ENCODE data around the gene VTI1A. TPM values are rescaled to one million over a fixed set of nuclear protein-coding genes. Genes with fewer than 3 reads are reported as not detected.
"Not testable (repeated sequence)": the region's sequence is repeated elsewhere in the genome, so short reads cannot be mapped to it uniquely, and the experiment has no call there.

The VTI1A gene
- total RNA-seq, 1 donor from 2014 or later, result 33.3 TPM

GRCh38 chr10:112588225-112588990, 141.4 kb downstream of the VTI1A start:
- Mint-ChIP-seq H3K9me3 (ENCODE audit: unreplicated experiment) (no peaks in the 10 kb centered on the region), H3K4me1 (ENCODE audit: low read depth, unreplicated experiment) (peaks cover 60% of the 10 kb centered on the region), H3K27me3 (ENCODE audit: low read depth, unreplicated experiment) (no peaks in the 10 kb centered on the region), H3K27ac (ENCODE audit: unreplicated experiment) (no peak overlapping the region), H3K4me3 (ENCODE audit: unreplicated experiment) (no peak overlapping the region), H3K36me3 (ENCODE audit: low read depth, unreplicated experiment) (peaks cover 4% of the 10 kb centered on the region)
- Histone ChIP-seq H3K9me3 (ENCODE audit: insufficient read depth, low read depth, low read length) (no peaks in the 10 kb centered on the region), H3K27me3 (ENCODE audit: insufficient read depth, low read length) (no peaks in the 10 kb centered on the region), H3K4me3 (ENCODE audit: insufficient read depth, low read depth, low read length) (no peak overlapping the region), H3K4me2 (ENCODE audit: low read length) (no peak overlapping the region), H3K4me1 (ENCODE audit: insufficient read depth, low read length) (peaks cover 19% of the 10 kb centered on the region), H4K20me1 (ENCODE audit: insufficient read depth, low read length) (no peaks in the 10 kb centered on the region), H3K79me2 (ENCODE audit: insufficient read depth, low read length) (no peaks in the 10 kb centered on the region), H3K27ac (ENCODE audit: low read depth, low read length) (no peak overlapping the region), H3K9ac (ENCODE audit: low read length) (no peak overlapping the region), H3K36me3 (ENCODE audit: insufficient read depth, low read length) (no peaks in the 10 kb centered on the region), H2AFZ (ENCODE audit: low read depth, low read length) (no peak overlapping the region)
- FAIRE-seq (no peak), DNase-seq (ENCODE audit: low read depth) (peak; percentile 18)
- TF ChIP-seq EZH2 (IDR thresholded peaks at IDR 0.05; ENCODE audit: insufficient read depth, low read length), result no peak

DNA sequence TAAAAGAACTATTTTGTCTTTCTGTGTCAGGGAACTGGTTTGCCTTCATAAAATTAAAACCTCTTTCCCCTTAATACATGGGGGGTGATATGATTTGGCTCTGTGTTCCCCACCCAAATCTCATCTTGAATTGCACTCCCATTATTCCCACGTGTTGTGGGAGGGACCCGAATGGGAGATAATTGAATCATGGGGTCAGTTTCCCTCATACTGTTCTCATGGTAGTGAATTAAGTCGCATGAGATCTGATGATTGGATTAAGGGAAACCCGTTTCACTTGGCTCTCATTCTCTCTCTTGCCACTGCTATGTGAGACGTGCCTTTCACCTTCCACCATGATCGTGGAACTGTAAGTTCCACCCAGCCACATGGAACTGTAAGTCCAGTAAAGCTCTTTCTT, 142.1 kb downstream of the VTI1A start:
- Histone ChIP-seq H3K79me2 (ENCODE audit: insufficient read depth, low read length) (no peaks in the 10 kb centered on the region), H3K4me3 (ENCODE audit: insufficient read depth, low read depth, low read length) (no peak overlapping the region), H4K20me1 (ENCODE audit: insufficient read depth, low read length) (no peaks in the 10 kb centered on the region), H3K4me2 (ENCODE audit: low read length) (no peak overlapping the region), H2AFZ (ENCODE audit: low read depth, low read length) (no peak overlapping the region), H3K9ac (ENCODE audit: low read length) (no peak overlapping the region), H3K27ac (ENCODE audit: low read depth, low read length) (no peak overlapping the region), H3K36me3 (ENCODE audit: insufficient read depth, low read length) (no peaks in the 10 kb centered on the region), H3K9me3 (ENCODE audit: insufficient read depth, low read depth, low read length) (no peaks in the 10 kb centered on the region), H3K27me3 (ENCODE audit: insufficient read depth, low read length) (no peaks in the 10 kb centered on the region), H3K4me1 (ENCODE audit: insufficient read depth, low read length) (peaks cover 19% of the 10 kb centered on the region)
- TF ChIP-seq EZH2 (IDR thresholded peaks at IDR 0.05; ENCODE audit: insufficient read depth, low read length), result no peak
- TF ChIP-seq, protein P1, sequence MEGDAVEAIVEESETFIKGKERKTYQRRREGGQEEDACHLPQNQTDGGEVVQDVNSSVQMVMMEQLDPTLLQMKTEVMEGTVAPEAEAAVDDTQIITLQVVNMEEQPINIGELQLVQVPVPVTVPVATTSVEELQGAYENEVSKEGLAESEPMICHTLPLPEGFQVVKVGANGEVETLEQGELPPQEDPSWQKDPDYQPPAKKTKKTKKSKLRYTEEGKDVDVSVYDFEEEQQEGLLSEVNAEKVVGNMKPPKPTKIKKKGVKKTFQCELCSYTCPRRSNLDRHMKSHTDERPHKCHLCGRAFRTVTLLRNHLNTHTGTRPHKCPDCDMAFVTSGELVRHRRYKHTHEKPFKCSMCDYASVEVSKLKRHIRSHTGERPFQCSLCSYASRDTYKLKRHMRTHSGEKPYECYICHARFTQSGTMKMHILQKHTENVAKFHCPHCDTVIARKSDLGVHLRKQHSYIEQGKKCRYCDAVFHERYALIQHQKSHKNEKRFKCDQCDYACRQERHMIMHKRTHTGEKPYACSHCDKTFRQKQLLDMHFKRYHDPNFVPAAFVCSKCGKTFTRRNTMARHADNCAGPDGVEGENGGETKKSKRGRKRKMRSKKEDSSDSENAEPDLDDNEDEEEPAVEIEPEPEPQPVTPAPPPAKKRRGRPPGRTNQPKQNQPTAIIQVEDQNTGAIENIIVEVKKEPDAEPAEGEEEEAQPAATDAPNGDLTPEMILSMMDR (IDR thresholded peaks at IDR 0.05; ENCODE audit: insufficient read depth, low read depth, low read length), result no peak
- no peak overlapping the region for H3K27ac Mint-ChIP-seq (ENCODE audit: unreplicated experiment)
- no peak for FAIRE-seq
- peaks cover 54% of the 10 kb centered on the region for H3K4me1 Mint-ChIP-seq (ENCODE audit: low read depth, unreplicated experiment)
- no peaks in the 10 kb centered on the region for H3K9me3 Mint-ChIP-seq (ENCODE audit: unreplicated experiment)
- H3K27me3 Mint-ChIP-seq (ENCODE audit: low read depth, unreplicated experiment), result no peaks in the 10 kb centered on the region
- H3K4me3 Mint-ChIP-seq (ENCODE audit: unreplicated experiment), result no peak overlapping the region
- H3K36me3 Mint-ChIP-seq (ENCODE audit: low read depth, unreplicated experiment), result peaks cover 4% of the 10 kb centered on the region
- DNase-seq (ENCODE audit: low read depth), result no peak

GRCh38 chr10:112590786-112591185, 143.8 kb downstream of the VTI1A start:
- not testable (repeated sequence) for H4K20me1 ChIP-seq (ENCODE audit: insufficient read depth, low read length); DNase-seq (ENCODE audit: low read depth); H3K9me3 ChIP-seq (ENCODE audit: insufficient read depth, low read depth, low read length); H3K79me2 ChIP-seq (ENCODE audit: insufficient read depth, low read length); FAIRE-seq; H3K27ac Mint-ChIP-seq (ENCODE audit: unreplicated experiment); H3K27ac ChIP-seq (ENCODE audit: low read depth, low read length); H2AFZ ChIP-seq (ENCODE audit: low read depth, low read length); H3K4me3 ChIP-seq (ENCODE audit: insufficient read depth, low read depth, low read length); H3K4me3 Mint-ChIP-seq (ENCODE audit: unreplicated experiment); H3K36me3 Mint-ChIP-seq (ENCODE audit: low read depth, unreplicated experiment); H3K9ac ChIP-seq (ENCODE audit: low read length); H3K4me2 ChIP-seq (ENCODE audit: low read length); H3K36me3 ChIP-seq (ENCODE audit: insufficient read depth, low read length); H3K27me3 Mint-ChIP-seq (ENCODE audit: low read depth, unreplicated experiment); H3K9me3 Mint-ChIP-seq (ENCODE audit: unreplicated experiment); H3K27me3 ChIP-seq (ENCODE audit: insufficient read depth, low read length); H3K4me1 ChIP-seq (ENCODE audit: insufficient read depth, low read length)
- peaks cover 37% of the 10 kb centered on the region for H3K4me1 Mint-ChIP-seq (ENCODE audit: low read depth, unreplicated experiment)

Data from astrocyte (in vitro differentiated cells and primary cell).